ENCODE measurements around the gene LGALS7B.
"Not testable (repeated sequence)": the region's sequence is repeated elsewhere in the genome, so short reads cannot be mapped to it uniquely, and the experiment has no call there.

DNA sequence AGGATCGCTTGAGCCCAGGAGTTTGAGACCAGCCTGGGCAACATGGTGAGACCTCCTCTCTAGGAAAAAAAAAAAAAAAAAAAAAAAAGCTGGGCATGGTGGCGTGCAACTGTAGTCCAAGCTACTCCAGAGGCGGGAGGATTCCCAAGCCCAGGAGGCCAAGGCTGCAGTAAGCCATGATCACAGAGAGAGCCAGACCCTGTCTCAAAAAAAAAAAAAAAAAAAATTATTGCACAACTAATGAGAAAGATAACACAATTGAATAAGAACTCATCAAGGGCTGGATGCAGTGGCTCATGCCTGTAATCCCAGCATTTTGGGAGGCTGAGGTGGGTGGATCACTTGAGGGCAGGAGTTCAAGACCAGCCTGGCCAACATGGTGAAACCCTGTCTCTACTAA, 2.9 kb upstream of the LGALS7B start:
- TF ChIP-seq POLR2AphosphoS5 (IDR thresholded peaks at IDR 0.05; ENCODE audit: low read depth, low read length); FOXM1 (IDR thresholded peaks at IDR 0.05; ENCODE audit: low read depth); TAF1 (IDR thresholded peaks at IDR 0.05; ENCODE audit: borderline replicate concordance, low read depth, low read length); TCF12 (IDR thresholded peaks at IDR 0.05); EP300 (IDR thresholded peaks at IDR 0.05; ENCODE audit: borderline replicate concordance in 1 of 2, low read depth in 1 of 2, low read length in 1 of 2); EZH2phosphoT487 (IDR thresholded peaks at IDR 0.05; ENCODE audit: borderline replicate concordance, low read depth); SIN3A (IDR thresholded peaks at IDR 0.05; ENCODE audit: borderline replicate concordance, low read depth, low read length); USF2 (IDR thresholded peaks at IDR 0.05; ENCODE audit: borderline replicate concordance, low read depth, low read length); FOXJ3 (CRISPR knock-in tag; IDR thresholded peaks at IDR 0.05); RFX5 (IDR thresholded peaks at IDR 0.05; ENCODE audit: low read length); RAD21 (IDR thresholded peaks at IDR 0.05; ENCODE audit: low read length): not testable (repeated sequence)
- TF ChIP-seq, protein P1, sequence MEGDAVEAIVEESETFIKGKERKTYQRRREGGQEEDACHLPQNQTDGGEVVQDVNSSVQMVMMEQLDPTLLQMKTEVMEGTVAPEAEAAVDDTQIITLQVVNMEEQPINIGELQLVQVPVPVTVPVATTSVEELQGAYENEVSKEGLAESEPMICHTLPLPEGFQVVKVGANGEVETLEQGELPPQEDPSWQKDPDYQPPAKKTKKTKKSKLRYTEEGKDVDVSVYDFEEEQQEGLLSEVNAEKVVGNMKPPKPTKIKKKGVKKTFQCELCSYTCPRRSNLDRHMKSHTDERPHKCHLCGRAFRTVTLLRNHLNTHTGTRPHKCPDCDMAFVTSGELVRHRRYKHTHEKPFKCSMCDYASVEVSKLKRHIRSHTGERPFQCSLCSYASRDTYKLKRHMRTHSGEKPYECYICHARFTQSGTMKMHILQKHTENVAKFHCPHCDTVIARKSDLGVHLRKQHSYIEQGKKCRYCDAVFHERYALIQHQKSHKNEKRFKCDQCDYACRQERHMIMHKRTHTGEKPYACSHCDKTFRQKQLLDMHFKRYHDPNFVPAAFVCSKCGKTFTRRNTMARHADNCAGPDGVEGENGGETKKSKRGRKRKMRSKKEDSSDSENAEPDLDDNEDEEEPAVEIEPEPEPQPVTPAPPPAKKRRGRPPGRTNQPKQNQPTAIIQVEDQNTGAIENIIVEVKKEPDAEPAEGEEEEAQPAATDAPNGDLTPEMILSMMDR (IDR thresholded peaks at IDR 0.05), result not testable (repeated sequence)

All from SK-N-SH (cell line).